Measurements from ENCODE around the gene ADGB.
"Not testable (repeated sequence)": the region's sequence is repeated elsewhere in the genome, so short reads cannot be mapped to it uniquely, and the experiment has no call there.

ADGB gene

DNA sequence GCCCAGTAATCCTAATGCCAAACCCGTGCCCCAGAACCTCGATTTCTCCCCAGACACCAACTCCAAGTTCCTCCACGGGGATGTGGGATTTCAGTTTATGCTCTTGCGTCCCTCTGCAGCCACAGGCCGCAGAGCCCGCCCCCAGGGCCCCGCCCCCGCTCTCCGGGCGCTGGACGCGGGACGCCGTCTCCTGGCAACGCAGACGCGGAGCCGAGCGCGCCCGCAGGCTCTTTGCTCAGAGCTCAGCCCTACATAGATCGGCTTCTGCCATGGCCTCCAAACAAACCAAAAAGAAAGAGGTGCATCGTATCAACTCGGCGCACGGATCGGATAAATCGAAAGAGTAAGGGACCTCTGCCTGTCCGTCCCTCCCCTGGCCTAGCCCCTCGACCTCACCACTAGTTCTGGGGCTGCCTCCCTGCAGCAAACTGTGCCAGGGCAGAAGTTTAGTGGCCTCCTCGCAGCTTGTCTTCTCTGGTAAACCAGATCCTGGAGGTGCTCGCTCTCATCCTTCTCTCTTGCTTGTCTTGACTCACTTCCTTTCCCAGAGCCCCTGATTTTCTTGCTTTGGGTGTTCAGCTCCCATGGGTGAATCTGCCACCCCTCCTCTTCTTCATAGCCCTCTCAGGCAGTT lies at the start of gene ADGB:
Gene ADGB (plus strand): TSS at position 201 of the 634 bp plus-strand sequence. CDS start 69 bp downstream, at position 270.
- no peak for DNase-seq (ENCODE audit: low read depth in 2 of 2)

DNA sequence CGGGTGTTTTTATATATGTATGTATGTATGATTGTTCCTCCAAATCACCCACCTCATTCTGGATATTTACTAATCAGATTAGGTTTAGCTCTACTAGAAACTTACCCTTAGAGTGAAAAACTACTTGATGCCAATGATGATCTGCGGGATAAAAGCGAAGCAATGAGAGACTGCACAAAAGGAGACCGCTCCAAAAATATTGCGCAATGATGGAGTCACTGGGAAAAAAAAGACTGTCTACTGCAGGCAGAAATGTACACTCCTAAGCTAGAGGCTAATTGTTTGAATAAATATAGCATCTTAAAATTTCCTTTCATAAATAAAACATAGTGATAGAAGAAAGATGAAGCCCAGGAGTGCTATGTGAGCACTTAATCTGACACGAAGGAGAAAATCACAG lies 47.9 kb upstream of the ADGB start:
- DNase-seq (ENCODE audit: low read depth in 2 of 2), result no peak

GRCh38 chr6:146551545-146551944 lies 47.2 kb upstream of the ADGB start:
- no peak for DNase-seq (ENCODE audit: low read depth in 2 of 2)

DNA sequence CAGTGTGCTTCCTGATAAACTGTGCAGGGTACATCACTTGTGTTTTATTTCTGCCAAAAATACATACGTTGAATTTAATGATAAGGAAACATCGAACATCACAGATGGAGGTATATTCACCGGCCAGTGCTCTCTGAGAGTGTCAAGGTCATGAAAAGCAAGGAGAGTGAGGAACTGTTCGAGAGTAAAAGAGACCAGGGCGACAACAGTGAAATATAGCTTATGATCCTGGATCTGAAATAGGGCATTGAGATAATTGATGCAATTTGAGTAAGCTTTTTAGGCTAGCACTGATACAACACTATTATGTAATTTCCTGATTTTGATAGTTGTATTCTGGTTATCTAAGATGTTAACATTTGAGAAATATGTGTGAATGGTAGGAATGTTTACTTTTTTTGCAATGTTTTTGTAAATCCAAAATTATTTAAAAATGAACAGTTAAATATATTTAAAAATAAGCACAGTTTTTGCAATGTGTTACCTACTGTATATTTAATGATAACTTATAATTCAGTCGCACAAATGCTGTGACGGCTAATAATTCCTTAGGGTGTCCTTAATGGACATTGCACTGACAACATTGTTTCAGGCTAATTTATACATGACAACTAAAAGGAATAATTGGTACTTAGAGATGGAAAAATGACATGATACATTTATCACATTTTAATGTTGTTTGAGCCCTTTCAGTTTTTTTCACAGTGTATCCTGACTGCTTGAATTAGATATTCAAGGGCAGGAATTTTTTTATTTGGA lies 45.2 kb upstream of the ADGB start:
- DNase-seq (ENCODE audit: low read depth in 2 of 2), result no peak

DNA sequence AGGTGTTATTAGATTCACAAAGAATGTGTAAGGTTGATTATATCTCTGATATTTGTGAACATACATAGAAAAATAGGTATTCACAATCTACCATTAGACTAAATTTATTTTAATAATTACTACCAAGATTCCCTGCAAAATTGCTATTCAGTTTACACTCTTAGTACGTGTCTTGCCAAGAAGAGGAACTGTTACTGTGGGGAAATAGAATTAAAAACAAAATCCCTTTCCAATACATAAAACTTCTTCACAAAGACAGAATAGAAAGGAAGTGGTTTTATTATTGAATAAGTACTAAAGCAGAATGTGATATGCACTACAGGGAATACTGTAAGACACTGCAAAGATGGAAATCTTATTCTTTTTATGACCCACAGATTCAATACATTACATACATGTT lies 38.2 kb upstream of the ADGB start:
- DNase-seq (ENCODE audit: low read depth in 2 of 2), result no peak

- DNase-seq (ENCODE audit: low read depth in 2 of 2), result not testable (repeated sequence)
Observed at GRCh38 chr6:146566661-146567060, 32.1 kb upstream of the ADGB start.

- not testable (repeated sequence) for DNase-seq (ENCODE audit: low read depth in 2 of 2)
Observed at GRCh38 chr6:146568619-146569018, 30.2 kb upstream of the ADGB start.

DNA sequence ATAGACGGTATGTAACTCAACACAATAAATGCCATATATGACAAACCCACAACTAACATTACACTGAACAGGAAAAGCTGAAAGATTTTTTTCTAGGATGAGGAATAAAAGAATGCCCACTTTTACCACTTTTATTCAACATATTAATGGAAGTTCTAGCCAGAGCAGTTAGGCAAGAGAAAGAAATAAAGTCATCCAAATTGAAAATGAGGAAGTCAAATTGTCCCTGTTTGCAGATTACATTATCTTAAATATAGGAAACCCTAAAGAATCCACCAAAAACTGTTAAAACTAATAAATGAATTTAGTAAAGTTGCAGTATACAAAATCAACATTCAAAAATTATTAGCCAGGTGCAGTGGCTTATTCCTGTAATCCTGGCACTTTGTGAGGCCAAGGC lies 24.6 kb upstream of the ADGB start:
- no peak for DNase-seq (ENCODE audit: low read depth in 2 of 2)

DNA sequence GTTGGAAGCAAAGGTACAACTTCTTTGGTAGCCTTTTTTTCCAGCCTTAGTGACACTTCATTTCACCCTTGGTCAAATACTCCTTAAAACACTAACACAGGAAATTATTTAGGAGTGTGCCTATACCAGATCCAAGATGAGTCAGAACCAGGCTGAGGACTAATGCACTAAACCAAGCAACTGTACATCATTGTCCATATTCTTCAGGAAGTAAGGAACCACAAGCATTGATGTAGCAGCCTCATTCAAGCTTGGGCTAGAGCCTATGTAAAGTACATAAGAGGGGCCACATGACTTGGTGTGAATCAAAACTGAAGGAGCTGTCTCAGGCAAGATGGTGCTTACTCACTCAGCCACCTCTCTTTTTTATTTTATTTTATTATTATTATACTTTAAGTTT lies 20.7 kb upstream of the ADGB start:
- no peak for DNase-seq (ENCODE audit: low read depth in 2 of 2)

- DNase-seq (ENCODE audit: low read depth in 2 of 2), result no peak
Observed at GRCh38 chr6:146581968-146582367, 16.8 kb upstream of the ADGB start.

DNA sequence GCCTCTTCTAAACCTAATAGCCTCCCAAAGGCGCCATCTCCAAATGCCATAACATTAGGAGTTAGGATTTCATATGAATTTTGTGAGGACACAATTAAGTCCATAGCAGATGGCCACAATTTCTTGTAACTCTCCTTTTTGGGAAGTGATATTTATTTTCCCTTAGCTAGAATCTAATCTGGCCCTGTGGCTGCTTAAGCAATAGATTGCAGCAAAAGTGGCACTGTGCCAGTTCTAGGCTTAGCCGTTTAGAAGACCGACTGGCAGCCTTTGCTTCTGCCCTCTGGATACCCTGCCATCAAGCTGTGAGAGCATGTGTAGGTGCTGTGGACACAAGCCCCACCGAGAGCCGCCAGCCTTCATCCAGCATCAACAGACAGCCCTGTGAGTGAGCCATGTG lies 15.9 kb upstream of the ADGB start:
- DNase-seq (ENCODE audit: low read depth in 2 of 2), result no peak

DNA sequence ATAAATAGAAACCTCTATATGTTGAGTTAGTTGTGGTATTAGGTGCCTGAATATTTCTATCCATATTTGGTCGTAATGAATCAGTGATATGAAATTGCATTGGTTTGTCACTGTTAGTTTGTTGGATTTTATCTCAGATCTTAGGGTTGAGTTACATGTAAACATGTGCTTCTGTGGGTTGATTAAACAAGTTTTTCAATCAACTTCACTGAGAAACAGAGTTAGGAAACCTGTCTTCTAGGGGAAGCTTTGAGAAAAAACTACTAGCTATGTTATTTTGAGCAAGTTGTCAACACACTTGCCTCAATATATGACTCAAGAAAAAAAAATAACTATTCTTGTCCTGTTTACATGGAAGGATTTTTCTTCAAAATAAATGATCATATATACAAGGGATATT lies 14.8 kb upstream of the ADGB start:
- no peak for DNase-seq (ENCODE audit: low read depth in 2 of 2)

- DNase-seq (ENCODE audit: low read depth in 2 of 2), result no peak
Observed at GRCh38 chr6:146587459-146587858, 11.3 kb upstream of the ADGB start.

GRCh38 chr6:146590492-146590891 lies 8.3 kb upstream of the ADGB start:
- no peak for DNase-seq (ENCODE audit: low read depth in 2 of 2)

DNA sequence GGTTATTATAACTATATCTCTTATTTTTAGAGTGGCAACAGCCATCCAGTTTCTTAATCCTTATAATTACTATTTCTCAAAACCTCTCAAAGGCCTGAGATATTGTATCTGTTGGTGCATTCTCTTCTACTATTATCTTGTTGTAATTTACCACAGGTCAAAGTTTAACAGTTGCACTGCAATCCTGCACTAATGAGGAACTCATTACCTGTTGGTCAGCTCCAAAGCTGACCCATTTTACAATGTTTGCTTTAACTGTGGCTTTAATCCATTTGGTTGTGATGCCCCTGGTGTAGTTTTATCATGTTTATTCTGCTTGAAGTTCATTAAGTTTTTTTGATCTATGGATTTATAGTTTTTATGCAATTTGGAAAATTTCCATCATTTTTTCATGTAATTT lies 6.3 kb upstream of the ADGB start:
- DNase-seq (ENCODE audit: low read depth in 2 of 2), result no peak

- DNase-seq (ENCODE audit: low read depth in 2 of 2), result no peak
Observed at GRCh38 chr6:146593986-146594385, 4.8 kb upstream of the ADGB start.

DNA sequence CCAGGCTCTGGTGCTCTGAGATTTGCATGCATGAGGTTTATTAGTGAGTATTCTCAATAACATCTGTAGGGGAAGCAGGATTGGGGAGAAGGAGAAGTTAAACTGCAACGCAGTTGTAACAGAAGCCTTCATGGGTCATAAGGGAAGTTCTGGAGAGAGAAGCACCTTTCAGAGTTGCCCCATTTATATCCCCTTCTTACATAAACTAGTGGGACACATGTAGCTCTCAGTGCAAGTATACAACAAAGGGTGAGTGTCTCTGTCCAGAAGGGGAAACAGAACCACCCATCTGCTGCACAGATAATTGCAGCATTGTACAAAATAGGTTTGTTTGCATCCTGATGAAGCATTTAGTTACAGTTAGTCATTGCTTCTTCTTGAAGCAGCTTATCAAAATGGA lies 4.3 kb upstream of the ADGB start:
- DNase-seq (ENCODE audit: low read depth in 2 of 2), result no peak

- DNase-seq (ENCODE audit: low read depth in 2 of 2), result no peak
Observed at GRCh38 chr6:146595972-146596731, 2.6 kb upstream of the ADGB start.

DNA sequence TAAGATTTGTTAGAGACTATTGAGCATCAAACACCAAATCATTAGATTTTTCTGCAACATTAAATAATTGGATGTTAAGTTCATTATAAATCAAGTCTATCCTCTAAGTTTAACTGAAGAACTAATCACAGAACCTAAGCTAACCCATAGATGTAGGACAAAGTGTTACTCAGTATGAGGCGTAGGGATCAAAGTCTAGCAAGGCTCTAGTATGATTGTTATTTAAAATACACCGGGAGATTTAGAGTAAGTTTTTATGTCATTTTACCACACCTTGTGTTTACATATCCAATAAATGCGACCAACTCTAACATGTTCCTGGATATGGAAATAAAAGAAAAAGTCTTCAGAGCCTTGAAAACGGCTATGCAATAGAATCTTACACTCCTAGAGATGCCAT lies 2.6 kb downstream of the ADGB start:
- no peak for DNase-seq (ENCODE audit: low read depth in 2 of 2)

- no peak for DNase-seq (ENCODE audit: low read depth in 2 of 2)
Observed at GRCh38 chr6:146602526-146602925, 3.8 kb downstream of the ADGB start.

GRCh38 chr6:146613947-146614346 lies 15.2 kb downstream of the ADGB start:
- no peak for DNase-seq (ENCODE audit: low read depth in 2 of 2)

DNA sequence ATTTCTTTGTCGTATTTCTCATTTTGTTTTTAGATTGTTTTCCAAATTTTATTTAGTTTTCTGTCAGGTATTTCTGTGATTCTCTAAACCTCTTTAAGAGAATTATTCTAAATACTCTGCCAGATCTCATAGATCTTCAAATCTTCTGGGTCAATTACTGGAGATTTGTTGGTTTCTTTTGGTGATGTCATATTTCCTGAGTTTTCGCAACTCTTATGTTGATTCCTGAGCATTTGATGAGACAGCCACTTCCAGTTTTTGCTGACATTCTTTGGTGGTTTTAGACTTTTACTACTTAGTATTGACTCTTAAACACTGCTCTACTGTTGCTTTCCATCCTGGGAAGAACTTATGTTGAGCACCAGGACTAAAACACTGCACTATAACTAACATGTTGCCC lies 21.9 kb downstream of the ADGB start:
- DNase-seq (ENCODE audit: low read depth in 2 of 2), result no peak

- DNase-seq (ENCODE audit: low read depth in 2 of 2), result no peak
Observed at GRCh38 chr6:146628350-146628749, 29.6 kb downstream of the ADGB start.

Data from stimulated activated CD8-positive, alpha-beta memory T cell treated with anti-CD3 and anti-CD28 coated beads, Interleukin-2, amount 100 ng/mL, for 1 hour (primary cell).